Stimulated activated naive CD4-positive, alpha-beta T cell (primary cell): ENCODE measurements around the gene AXL.
"Not testable (repeated sequence)": the region's sequence is repeated elsewhere in the genome, so short reads cannot be mapped to it uniquely, and the experiment has no call there.

ENCODE experiments used
- DNase-seq, 6 experiments: peaks; one replicate each; lab custom pipeline; 2025; lab: John Stamatoyannopoulos, UW

The AXL gene

GRCh38 chr19:41218615-41219507, at the start of gene AXL:
AXL (plus strand) TSS chr19:41219223; CDS start chr19:41219393, 170 bp downstream.
- no peak for DNase-seq

DNA sequence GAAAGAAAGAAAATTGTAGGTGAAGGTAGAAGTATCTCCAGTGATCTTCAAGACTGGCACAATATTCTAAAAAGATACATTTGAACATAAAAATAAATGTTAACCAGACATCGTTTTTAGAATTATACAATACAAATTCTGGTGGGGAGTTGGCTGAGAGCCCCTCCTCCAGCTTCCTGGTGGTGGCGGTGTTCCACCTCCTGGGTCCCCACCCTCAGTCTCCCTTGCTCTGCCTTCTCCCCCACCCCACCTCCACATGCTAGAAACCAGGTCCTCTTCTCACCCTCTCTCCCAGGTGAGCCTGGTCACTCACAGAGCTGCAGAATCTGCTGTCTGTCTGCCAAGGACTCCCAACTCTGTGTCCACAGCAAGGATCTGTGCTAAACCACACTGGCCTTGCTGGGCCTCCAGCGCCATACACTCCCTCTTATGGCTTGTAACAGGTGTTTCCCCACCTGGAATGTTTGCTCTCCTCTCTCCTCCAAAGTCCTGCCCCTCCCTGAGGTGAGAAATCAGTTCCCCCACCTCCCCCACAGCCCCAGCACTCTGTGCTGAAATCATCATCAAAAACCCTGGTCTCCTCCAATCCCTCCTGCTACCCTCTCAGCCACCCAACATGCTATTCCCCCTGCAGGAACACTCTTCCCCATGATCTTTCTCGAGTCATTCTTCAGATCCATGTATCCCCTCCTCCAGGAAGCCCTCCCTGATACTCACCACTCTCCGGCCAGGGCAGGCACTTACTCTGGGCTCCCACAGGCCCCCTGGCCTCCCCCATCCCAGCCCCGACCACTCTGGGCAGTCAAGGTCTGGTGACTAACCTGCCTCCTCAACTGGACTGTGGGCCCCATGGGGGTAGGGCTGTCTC, 46.5 kb upstream of the AXL start:
- DNase-seq, result no peak

DNA sequence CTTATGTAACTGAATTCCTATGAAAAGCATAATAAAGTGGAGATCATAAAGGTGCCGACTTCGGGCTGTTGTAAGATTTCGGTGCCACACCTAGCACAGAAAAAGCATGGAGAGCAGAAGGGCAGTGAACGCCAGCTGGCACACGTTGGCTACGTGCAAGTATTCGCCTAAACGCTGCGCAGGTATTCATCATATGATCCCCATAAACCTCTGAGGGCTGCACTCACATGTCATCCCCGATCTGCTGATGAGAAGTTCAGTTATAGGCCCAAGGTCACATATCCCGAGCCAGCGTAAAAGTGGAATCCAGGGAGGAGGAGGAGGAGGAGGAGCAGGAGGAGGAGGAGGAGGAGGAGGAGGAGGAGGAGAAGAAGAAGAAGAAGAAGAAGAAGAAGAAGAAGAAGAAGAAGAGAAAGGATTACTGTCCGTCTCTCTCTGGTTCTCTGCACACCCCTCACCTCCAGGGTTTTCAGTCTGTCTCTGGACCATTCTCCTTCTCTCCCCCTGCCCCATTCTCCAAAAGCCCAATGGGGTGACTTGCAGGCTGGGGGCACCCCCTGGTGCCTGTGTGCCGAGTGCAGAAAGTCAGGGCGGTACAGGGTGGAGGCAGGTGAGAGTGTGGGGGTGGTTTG, 44.6 kb upstream of the AXL start:
- no peak for DNase-seq

DNA sequence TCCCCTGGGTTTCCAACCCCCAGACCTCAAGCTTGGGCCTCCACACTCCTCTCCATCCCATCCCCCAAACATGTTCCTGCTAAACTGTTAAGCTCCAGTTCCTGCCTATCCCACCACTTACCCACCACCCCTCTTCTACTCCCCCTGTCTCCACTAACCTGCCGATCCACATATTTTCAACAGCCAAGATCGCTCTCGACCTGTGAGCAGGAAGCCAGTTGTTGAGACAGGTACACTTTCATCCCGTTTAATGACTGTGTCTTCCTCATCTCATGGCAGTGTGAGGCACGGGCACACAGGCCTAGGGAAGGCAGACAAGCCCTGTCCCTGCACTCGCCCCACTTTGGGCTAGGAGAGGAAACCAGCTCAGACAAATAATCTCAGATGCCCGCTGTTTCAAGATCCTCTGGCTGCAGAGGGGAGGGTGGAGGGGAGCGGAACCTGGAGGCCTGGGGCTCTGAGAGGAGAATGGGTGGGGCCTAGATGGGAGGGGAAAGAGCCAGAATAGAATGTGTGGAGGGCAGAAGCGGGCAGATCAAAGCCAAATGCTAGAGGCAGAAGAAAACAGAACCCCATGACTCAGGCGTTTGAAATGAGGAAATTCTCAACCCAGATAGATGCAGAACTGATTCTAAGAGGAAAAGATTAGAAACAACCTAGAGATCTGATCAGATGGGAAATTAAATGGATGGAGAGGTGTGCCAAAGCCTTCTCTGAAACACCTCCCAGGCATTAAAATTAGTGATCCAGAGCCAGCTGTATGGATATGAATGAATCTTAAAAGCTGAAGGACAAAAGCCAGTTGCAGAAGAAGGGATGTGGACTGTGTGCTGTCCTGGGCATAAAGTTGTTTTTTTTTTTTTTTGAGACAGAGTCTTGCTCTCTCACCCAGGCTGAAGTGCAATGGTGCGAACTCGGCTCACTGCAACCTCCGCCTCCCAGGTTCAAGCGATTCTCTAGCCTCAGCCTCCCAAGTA, 42.9 kb upstream of the AXL start:
- peak; percentile 5 to 49 (median 26) for DNase-seq

- not testable (repeated sequence) for DNase-seq
These were observed 38.9 kb upstream of the AXL start for GRCh38 chr19:41180173-41180572.

DNA sequence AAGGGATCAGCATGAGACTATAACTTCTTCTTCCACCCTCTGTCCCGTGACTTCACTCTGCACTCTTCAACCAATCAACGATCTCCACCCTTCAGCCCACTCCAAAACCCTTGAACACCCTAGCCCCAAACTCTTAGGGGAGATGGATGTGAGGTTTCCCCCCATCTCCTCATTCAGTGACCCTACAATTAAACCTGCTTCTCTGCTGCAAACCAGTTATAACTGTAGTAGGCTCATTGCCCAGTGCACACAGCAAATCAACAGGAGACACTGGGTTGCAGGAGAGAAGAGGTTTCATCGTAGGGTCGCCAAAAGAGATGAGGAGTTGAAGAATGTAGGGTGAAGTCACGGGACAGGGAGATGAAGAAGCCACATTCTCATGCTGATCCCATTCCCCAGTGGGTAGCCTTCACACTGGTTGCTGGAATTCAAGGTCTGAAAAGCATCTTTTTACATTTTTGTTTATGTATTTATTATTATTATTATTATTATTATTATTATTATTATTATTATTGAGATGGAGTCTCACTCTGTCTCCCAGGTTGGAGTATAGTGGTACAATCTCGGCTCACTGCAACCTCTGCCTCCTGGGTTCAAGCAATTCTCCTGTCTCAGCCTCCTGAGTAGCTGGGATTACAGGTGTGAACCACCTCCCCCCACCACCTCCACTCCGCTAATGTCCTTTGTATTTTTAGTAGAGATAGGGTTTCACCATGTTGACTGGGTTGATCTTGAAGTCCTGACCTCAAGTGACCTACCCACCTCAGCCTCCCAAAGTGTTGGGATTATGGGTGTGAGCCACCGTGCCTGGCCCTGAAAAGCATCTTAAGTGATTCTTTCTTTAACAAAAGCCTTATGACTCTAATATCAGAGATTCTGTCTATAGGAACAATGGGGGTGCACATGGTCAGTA, 31.8 kb upstream of the AXL start:
- DNase-seq, result no peak

GRCh38 chr19:41187884-41188279, 31.1 kb upstream of the AXL start:
- no peak for DNase-seq

DNA sequence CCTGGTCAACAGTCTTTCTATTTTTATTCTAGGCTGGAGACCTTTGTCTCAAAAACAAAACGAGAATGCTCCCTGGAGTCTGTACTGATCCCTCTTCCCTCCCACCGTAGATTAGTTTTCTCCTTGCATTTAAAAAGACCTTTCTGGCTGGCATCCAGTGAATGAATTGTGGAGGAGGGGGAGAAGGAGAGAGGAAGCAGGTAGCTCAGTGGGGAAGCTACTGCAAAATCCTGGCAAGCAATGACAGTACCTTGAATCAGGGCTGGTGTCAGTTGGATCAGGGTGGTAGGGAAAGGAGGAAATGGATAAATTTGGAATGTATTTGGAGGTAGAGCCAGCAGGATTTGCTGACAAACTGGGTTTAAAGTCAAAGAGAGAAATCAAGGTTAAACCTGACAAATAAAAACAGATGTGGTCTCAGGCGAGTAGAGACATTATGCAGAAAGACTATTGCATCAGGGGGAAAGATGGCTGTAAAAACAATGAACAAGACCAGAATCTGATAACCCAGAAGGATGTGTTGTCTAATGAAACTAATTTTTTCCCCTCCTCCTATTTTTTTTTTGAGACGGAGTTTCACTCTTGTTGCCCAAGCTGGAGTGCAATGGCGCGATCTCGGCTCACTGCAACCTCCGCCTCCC, 29.5 kb upstream of the AXL start:
- DNase-seq, result no peak

GRCh38 chr19:41192574-41193429, 26.2 kb upstream of the AXL start, which contains the start of gene CYP2S1:
CYP2S1 (plus strand) TSS chr19:41193219; CDS start chr19:41193265, 46 bp downstream.
- peak in 2 of 6 experiments; percentile 10 to 42 for DNase-seq

- DNase-seq, result no peak
These were observed 25.4 kb upstream of the AXL start for GRCh38 chr19:41193430-41194156.

GRCh38 chr19:41194157-41194552, 24.9 kb upstream of the AXL start:
- no peak for DNase-seq

DNA sequence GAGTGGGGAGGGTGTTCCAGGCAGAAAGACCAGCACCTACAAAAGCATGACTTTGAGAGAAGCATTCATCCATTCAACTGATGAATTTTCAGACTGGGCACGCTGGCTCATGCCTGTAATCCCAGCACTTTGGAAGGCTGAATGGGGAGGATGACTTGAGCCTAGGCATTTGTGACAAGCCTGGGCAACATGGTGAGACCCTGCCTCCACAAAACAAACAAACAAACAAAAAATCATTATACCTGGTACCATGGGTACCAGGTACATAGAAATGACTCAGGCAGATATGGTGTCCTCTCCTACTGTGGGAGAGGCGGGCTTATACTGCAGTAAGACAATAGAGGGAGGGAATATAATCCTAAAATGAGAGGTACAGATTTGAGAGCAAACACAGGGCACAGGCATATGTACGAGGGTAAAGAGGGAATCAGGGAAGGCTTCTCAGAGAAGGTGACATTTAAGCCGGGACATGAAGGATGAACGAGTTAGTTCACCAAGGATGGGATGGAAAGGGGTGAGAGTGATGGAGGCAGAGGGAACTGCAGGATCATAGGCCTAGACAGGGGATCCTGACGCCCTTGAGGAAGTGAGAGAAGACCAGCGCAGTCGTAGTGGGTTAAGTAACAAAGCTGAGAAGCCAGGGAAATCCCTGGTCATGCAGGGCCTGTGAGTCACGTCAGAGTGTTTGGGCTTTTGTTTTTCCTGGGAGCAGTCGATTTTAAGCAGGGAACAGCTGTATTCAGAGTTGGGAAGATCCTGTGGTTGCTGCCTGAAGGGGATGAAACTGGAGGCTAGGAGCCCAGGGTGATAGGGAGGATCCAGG, 23.1 kb upstream of the AXL start:
- no peak for DNase-seq

GRCh38 chr19:41198559-41198958, 20.5 kb upstream of the AXL start:
- no peak for DNase-seq

- no peak for DNase-seq
These were observed 15.7 kb upstream of the AXL start for GRCh38 chr19:41203371-41203770.

DNA sequence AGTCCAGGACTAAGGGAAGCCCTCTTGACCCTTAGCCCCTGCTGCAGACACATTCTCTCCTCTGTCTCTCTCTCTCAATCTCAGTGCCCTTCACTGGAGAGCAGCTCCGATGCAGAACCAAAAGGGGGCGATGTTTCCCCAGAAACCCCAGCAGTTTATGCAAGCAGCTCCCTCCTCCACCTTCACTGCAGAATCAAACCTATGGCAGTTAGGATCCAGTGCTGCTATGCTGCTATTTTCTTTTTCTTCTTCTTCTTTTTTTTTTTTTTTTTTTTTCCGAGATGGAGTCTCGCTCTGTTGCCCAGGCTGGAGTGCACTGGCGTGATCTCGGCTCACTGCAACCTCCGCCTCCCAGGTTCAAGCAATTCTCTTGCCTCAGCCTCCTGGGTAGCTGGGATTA, 14.7 kb upstream of the AXL start:
- peak; percentile 52 to 85 (median 78) for DNase-seq

DNA sequence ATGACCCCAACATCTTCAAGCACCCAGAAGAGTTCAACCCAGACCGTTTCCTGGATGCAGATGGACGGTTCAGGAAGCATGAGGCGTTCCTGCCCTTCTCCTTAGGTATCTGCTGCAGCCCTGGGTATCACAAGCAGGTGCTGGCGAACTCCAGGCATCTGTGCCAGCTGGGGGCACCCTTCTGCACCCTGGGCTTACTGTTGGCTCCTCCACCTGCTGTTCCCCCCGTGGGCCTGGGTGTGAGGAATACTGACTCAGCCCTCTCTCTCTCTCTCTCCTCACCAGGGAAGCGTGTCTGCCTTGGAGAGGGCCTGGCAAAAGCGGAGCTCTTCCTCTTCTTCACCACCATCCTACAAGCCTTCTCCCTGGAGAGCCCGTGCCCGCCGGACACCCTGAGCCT, 13.0 kb upstream of the AXL start:
- no peak for DNase-seq

GRCh38 chr19:41206456-41206855, 12.6 kb upstream of the AXL start:
- no peak for DNase-seq
